Skin epidermis (tissue), 12 donors: ENCODE data around the gene H6PD.
A peak's percentile ranks its signal among the peaks of the same experiment; 100 is the strongest.

Source experiments
- H3K27ac ChIP-seq, 21 experiments: fragments of 200-600 bp; sonication (generic) in 11 of 21; one replicate each; pipeline ENCODE4 v1.5.0; 2020; ENCODE audit warnings: mild to moderate bottlenecking in 3 of 21, inconsistent platforms in 2 of 21, moderate library complexity in 2 of 21
- H3K4me3 ChIP-seq, 7 experiments: fragments of 200-600 bp; sonication (generic) in 2 of 7; one replicate each; pipeline ENCODE4 v1.5.0; 2020; ENCODE audit warnings: inconsistent platforms in 2 of 7, mild to moderate bottlenecking in 2 of 7, moderate library complexity in 1 of 7

H6PD gene, protein sequence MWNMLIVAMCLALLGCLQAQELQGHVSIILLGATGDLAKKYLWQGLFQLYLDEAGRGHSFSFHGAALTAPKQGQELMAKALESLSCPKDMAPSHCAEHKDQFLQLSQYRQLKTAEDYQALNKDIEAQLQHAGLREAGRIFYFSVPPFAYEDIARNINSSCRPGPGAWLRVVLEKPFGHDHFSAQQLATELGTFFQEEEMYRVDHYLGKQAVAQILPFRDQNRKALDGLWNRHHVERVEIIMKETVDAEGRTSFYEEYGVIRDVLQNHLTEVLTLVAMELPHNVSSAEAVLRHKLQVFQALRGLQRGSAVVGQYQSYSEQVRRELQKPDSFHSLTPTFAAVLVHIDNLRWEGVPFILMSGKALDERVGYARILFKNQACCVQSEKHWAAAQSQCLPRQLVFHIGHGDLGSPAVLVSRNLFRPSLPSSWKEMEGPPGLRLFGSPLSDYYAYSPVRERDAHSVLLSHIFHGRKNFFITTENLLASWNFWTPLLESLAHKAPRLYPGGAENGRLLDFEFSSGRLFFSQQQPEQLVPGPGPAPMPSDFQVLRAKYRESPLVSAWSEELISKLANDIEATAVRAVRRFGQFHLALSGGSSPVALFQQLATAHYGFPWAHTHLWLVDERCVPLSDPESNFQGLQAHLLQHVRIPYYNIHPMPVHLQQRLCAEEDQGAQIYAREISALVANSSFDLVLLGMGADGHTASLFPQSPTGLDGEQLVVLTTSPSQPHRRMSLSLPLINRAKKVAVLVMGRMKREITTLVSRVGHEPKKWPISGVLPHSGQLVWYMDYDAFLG

DNA sequence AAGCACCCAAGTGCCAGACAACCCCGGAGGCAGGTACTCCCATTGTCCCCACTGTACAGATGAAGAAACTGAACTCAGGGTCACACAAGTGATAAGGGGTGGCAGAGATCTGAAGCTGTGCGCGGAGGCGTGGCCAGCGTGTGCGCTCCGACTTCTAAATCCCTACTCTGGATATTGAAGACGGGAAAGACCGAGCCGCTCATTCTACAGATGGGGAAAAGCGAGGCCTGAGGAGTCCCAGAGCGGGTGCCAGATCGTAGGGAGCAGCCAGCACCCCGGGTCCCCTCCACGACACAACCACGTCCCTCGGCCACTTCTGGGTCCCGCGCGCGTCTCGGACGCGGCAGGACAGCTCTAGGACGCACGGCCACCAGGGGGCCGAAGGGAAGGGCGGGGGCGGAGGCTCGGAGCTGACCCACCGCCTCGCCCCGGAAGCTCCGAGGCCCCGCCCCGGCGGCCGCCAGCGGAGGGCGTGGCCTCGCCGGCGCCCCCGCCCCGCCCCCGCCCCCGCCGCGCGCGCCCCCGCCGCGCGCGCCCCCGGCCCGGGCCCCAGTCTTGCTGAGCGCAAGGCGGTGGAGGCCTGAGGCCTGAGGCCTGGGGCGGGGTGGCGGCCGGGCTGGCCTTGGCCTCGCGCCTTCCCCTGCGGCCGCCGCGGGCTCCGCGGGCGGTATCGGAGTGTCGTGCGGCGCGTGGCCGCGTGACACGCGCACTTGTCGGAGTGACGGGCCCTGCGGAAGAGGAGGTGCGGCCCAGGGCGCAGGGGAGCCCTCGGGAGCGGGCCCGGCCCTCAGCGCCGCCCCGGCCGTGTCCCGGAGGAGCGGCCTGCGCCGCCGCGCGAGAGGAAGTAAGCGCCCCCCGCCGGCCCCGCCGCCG lies at the start of gene H6PD:
H6PD (plus strand) TSS at position 552 of the 873 bp plus-strand sequence. CDS start 10,161 bp downstream, outside the sequence.
- H3K4me3 ChIP-seq = peak within 1 kb of the TSS; percentile 46 to 65 (median 53)

DNA sequence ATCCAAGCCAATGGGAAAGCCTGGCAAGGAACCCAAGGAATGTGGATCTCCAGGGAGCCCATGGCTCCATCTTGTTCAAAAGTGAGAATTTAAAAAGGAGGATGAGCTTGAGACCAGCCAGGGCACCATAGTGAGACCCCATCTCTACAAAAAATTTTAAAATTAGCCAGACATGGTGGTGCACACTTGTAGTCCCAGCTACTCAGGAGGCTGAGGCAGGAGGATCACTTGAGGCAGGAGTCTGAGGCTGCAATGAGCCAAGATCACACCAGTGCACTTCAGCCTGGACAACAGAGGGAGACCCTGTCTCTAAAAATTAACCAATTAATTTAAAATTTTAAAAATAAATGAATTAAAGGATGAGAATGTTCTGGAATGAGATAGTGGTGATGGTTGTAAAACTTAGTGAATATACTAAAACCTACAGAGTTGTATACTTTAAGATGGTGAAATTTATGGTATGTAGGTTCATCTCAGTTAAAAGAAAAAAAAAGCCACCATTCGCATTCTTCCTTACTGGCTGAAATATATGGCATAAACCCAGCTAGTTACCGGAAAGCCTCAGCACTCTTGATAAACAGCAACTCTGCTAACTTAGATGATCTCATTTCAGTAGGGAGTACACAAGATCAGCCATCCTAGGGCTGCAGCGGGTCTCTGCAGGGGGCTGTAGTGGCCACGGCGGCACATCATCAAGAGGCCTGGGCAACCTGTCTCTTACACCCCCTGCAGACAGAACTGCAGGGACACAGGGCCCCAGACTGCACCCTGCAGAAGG lies 48.3 kb upstream of the H6PD start:
- Histone ChIP-seq H3K4me3 (no peak overlapping the region), H3K27ac (no peak overlapping the region)

More for the DNA sequence above, at the start of gene H6PD:
- peak within 1 kb of the TSS; percentile 89 to 99 (median 94) for H3K27ac ChIP-seq

DNA sequence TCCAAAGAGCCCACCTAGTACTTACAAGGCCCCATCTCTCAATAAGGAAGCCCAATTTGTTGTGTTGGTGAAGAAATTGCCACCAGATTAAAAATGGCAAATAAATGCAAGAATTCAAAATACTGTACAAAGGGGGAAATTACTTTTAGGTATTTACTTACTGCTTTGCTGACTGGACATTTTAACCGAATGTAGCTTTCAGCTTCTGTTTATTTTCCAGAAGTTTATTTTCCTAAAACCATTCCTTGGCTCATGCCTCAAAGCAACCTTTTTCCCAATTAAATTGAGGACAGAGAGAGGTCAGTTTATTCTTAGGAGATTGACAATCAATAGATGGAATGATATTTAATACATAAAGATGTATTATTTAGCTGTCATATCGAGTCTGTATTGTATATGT lies 47.6 kb upstream of the H6PD start:
- no peak overlapping the region for H3K4me3 ChIP-seq
- no peak overlapping the region for H3K27ac ChIP-seq

DNA sequence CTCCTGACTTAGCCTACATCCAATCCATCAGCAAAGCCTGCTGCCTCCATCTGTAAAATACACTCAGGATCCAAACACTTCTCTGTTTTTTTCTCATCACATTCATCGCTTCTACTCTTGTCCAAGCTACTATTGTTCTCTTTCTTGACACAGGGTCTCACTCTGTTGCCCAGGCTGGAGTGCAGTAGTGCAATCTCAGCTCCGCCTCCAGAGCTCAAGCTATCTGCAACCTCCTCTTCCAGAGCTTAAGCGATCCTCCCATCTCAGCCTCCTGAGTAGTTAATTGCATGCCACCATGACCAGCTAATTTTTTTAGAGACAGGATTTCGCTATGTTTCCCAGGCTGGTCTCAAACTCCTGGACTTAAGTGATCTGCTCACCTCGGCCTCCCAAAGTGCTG lies 44.3 kb upstream of the H6PD start:
- no peak overlapping the region for H3K27ac ChIP-seq
- no peak overlapping the region for H3K4me3 ChIP-seq

DNA sequence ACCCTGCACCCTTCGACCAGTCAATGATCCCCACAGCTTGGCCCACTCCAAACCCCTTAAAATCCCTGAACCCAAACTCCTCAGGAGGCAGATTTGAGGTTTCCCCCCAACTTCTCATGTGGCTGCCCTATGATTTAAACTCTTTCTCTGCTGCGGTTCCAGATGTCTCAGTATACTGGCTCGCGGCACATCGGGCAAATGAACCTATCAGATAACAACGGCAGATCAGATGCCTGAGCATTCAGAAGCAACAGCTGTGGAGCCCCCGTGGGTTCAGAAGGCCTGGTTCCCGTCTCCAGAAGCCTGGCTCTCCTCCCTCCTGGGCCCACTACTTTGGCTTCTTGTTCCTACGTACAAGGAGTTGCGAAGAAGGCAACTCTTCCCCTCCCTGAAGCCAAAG lies 43.3 kb upstream of the H6PD start:
- no peak overlapping the region for H3K4me3 ChIP-seq
- no peak overlapping the region for H3K27ac ChIP-seq

DNA sequence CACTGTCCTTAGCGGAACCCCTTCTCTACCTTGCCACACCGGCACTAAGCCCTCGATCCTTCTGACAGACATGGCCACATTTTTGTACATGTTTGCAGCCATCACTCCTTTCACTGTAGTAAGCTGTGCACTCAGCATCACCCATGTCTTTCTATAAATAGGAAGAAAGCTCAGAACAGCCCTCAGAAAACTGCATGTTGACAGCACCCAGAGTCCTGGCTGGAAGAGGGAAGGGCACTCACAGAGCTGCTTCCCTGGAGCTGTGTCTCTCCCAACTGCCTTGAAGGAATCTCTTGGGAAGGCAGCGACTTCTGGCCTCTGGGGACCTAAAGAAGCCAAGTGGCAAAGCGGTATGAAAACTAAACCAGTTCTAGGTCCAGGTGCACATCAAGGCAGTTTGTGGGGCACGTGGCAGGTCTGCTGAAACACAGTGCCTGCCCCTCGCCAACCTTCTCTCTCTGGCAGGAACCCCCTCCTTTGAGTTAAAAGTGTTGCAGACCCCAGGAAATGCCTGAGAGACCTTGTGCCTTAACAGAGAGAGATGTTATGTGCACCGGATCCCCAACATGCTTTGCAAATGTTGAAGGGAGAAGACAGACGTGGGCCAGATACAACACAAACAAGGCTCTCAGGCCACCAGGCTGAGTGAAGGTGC lies 41.9 kb upstream of the H6PD start:
- no peak overlapping the region for H3K27ac ChIP-seq
- H3K4me3 ChIP-seq = no peak overlapping the region

DNA sequence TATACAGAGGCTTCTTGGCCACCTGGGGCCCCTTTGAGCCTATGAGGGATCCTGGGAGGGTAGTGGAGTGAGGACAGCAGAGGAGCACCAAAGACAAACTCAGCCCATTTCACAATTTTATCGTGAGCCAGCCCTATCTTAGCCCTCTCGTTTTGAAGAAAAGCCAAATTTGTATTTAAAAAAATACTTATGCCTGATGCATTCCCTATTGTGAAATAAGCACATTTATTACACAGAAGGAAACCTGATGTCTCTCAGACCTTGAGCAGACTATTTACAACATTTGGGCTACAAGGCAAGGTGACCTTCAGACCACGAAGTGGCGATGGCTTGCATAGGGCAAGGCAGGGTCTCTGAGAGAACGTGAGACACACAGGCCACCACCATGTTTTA lies 41.3 kb upstream of the H6PD start:
- no peak overlapping the region for H3K27ac ChIP-seq
- H3K4me3 ChIP-seq = no peak overlapping the region

DNA sequence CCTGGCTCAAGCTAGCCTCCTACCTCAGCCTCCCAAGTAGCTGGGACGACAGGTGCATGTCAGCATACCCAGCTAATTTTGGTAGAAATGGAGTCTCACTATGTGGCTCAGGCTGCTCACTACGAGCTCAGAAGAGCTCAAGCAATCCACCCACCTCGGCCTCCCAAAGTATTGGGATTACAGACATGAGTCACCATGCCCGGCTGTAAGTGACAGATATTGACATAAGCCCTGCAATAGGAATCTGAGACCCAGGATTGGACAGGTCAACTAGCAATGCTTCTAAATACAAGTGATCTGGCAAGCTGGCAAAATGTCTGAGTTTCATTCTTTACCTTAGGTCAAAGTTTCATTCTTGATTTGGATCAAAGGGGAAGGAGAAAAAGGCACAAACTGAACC lies 40.5 kb upstream of the H6PD start:
- H3K27ac ChIP-seq = no peak overlapping the region

DNA sequence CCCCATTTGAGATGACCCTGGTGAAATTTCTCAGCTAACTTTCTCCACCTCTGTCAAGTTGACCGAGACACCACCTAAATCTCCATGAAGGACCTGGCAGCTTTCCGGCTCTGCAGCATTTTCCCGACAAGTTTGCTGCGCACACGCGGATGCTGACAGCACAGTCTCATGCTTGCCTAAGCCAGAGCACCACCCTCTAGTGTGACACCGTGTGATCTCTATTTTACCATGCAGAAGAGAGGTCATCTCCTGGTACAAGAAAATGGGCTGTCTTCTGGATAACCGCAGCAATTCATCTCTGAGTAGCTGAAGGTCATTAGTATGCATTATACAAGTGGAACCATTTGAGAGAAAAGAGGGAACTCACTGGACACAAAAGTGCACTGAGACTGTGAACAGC lies 38.9 kb upstream of the H6PD start:
- peak overlapping the region in 5 of 21 experiments; percentile 3 to 33 (median 23) for H3K27ac ChIP-seq
- H3K4me3 ChIP-seq = no peak overlapping the region

More for the DNA sequence above, 40.5 kb upstream of the H6PD start:
- no peak overlapping the region for H3K4me3 ChIP-seq

DNA sequence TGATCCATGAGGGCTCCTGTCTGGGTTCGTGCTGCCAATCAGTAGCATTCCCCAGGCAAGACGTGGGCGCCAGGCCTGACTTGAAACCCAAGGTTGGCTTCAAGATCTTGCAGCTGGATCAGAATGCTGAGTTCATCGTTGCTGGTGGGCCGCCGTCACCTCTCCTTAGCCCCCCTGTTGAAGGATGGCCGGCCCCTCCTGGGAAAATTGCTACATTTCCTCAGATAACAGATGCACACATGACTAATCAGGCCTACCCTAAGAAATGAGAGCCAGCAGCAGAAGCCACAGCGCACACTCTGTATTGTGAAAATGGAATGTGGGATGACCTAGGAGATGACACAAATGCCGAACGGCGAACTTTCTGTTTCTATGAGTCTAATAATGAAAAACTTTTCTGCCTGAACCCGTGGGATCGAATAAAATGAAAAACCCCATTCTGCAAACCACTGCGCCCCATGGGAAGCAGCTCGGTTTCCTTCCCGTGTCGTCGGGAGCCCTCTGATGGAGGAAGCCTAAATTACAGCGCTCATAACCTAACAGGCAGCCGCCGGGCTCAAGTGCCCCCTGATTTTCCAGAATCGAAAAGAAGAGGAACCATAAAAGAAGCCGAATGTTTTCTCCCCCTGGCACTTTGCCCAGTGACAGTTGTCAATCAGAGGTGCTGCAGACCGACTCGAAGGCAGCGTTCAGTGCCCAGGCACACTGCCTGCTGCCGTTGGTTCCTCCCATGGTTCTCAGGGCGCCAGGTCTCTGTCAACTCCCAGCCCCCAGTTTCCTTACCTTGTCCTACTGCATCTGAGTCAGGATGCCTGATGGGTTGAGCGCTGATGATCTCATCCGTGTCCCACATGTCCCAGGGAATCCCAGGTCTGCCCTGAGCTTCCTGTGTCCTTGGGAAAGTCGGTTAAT lies 38.2 kb upstream of the H6PD start:
- Histone ChIP-seq H3K27ac (peak overlapping the region in 11 of 21 experiments; percentile 4 to 73 (median 47)), H3K4me3 (no peak overlapping the region)

DNA sequence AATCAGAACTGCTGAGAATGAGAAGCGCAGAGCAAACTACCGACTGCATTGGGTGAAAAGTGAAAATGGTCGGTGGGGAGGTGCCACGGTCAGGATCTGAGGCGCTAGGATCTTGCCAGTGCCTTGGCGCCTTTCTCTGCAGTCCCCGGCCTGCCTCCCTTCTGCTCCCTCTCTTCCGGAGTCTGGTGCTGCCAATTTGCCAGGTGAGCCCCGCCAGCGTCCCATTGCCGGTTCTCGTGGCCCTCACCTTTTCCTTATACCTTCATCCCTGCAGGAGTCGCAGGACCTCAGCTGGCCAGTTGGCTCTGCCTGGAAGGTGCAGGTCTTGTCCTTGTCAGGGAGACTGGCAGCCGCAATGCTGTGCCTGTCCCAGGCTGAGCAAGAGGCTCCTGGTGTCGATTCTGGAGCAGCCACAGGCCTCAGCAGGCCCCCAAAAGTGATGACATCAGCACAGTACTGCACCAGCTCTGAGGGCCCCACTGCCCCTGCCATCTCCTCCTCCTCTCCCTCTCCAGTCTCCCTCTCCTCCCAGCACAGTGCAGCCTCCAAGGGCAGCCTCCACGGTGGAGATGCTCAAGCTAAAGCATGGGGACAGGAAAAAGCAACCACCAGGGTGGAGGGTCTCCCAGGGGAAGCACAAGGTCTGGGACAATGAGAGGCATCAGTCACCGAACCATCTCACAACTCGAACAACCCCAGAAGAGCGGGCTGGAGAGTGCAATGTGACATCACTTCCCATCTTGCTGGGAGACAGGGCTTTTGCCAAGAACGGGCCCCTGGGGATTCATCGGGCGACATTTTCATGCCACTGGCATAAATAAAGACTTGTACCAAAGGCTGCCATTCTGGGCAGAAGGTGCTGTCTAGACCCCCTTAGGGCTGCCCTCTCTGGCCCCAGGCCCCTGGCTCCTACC lies 37.1 kb upstream of the H6PD start:
- H3K27ac ChIP-seq = peak overlapping the region in 3 of 21 experiments; percentile 47 to 73 (median 56)
- no peak overlapping the region for H3K4me3 ChIP-seq

DNA sequence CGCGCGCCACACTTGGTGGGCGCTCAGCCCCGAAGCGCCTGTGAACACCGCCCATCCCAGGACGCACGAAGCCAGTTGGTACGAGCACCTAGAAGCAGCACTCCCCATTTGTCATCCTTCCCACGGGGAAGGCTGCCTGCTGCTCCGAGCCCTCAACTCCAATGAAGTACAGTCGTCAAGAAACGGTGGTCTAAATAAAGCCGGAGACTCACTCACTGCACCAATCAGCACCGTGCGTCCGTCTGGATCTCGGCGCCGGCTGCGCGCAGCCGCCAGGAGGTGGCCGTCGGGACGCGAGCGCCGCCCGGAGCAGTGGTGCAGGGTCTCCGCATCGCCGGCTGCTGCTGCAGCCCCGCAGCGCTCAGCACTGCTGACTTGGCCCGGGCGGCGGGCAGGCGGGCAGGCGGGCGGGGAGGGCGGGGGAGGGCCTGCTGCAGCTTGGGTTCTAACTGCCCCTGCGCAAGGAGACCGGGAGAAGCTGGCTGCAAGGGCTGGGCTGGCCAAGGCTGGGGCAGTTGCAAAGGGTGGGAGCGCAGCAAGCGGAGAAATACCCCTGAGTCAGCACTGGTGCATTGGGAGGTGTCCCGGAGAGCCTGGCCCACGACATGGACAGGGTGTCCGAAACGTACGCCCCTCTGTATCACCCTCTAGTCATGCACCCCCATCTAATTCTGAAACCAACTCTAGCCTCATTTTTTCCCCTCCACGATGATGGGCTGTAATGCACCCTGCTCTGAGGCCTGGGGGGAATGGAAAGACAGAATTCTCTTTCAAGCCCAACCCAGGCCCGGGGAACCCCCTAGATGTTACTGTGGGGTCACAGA lies 35.8 kb upstream of the H6PD start:
- Histone ChIP-seq H3K27ac (no peak overlapping the region), H3K4me3 (peak overlapping the region in 2 of 7 experiments; percentile 6 to 18)

DNA sequence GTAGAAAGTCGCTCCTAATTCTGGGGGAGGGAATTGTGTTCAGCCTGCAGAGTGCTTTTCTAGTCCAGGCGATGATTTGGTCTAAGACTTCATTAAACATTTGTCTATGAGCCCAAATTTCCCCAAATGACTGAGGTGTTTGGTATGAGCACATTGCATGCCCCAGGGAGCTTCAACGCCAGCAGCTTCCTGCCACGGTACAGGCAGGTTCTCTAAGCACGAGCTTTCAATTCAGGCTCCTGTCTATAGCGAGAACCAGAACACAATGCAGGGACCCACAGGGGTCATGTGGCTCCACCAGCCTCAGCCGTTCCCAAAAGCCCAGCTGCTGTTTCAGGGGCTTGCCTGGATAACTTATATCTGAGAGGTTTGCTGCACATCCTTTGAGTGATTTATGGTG lies 34.1 kb upstream of the H6PD start:
- H3K4me3 ChIP-seq = no peak overlapping the region
- H3K27ac ChIP-seq = peak overlapping the region in 1 of 21 experiments; percentile 7

DNA sequence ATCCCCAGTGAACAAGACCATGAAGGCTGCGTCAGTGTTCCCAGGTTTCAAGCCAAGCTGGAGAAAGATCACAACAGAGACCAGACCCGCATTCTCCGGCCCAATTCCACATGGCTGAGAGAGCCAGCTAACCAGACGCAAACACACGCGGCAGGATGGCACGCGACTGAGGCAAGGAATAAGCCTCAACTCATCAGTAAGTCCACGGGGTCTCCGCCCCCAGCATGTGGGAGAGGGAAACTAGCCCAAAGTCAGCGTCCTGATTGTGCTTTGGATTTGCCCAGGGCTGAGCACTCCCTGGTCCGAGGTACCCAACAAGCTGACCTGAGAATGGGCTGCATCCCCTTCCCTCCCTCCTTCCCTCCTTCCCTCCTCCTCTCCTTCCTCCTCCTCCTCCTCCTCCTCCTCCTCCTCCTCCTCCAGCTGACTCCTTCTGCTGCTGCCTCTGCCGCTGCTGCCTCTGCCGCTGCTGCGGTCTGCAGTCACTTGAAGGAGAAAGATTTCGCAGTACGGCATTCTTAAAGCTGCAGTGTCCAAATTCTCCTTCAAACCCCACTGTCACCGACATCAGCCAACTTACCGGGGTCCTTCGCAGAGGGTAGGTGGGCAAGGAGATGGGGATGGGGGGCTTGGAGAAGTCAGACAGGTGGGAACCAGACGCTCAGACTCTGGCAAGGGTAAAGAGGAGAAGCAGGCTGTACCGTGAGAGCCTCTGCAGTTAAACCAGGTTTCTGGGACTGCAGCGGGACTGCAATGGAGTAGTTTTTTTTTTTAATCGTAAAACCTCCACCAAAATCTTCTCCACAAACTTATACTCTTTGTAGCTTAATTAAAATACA lies 33.0 kb upstream of the H6PD start:
- H3K4me3 ChIP-seq = peak overlapping the region in 5 of 7 experiments; percentile 5 to 22 (median 18)

More for the DNA sequence above, 33.0 kb upstream of the H6PD start:
- H3K27ac ChIP-seq = peak overlapping the region in 4 of 21 experiments; percentile 5 to 43 (median 33)
